Measurements from ENCODE around the gene MAN1C1.

The MAN1C1 gene

DNA sequence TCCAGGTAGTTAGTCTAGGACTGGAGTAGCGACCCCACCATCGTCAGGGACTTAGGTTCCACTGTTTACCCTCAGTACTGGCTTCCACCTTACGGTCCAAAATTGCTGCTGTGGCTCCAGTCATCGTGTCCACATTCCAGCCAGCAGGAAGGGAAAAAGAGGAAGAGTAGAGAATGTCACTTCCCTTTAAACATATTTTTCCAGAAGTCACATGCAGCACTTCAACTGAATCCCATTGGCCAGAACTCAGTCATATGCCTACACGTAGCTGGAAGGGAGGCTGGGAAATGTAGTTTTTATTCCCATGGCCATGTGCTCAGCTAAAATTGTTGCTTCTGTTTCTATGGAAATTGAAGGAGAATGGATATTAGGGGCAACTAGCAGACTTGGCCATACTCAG, 99.3 kb downstream of the MAN1C1 start:
- Histone ChIP-seq H3K79me2 (ENCODE audit: insufficient read depth, low read depth) (no peaks in the 10 kb centered on the region), H3K36me3 (ENCODE audit: insufficient read depth) (no peaks in the 10 kb centered on the region), H3K4me2 (no peak overlapping the region), H3K9ac (no peak overlapping the region), H3K27me3 (ENCODE audit: insufficient read depth, low read depth) (no peaks in the 10 kb centered on the region), H2AFZ (ENCODE audit: low read depth) (no peak overlapping the region), H4K20me1 (ENCODE audit: insufficient read depth) (no peaks in the 10 kb centered on the region; the same call in 1 of the 2 replicates), H3K4me3 (IDR thresholded peaks at IDR 0.05; ENCODE audit: insufficient read depth, low read depth, low read length) (no peak overlapping the region), H3K27ac (no peak overlapping the region), H3K4me1 (ENCODE audit: low read depth, poor library complexity, severe bottlenecking) (peaks cover 7% of the 10 kb centered on the region)
- TF ChIP-seq, protein P1, sequence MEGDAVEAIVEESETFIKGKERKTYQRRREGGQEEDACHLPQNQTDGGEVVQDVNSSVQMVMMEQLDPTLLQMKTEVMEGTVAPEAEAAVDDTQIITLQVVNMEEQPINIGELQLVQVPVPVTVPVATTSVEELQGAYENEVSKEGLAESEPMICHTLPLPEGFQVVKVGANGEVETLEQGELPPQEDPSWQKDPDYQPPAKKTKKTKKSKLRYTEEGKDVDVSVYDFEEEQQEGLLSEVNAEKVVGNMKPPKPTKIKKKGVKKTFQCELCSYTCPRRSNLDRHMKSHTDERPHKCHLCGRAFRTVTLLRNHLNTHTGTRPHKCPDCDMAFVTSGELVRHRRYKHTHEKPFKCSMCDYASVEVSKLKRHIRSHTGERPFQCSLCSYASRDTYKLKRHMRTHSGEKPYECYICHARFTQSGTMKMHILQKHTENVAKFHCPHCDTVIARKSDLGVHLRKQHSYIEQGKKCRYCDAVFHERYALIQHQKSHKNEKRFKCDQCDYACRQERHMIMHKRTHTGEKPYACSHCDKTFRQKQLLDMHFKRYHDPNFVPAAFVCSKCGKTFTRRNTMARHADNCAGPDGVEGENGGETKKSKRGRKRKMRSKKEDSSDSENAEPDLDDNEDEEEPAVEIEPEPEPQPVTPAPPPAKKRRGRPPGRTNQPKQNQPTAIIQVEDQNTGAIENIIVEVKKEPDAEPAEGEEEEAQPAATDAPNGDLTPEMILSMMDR (conservative IDR thresholded peaks at IDR 0.05; ENCODE audit: low read depth, low read length): no peak

DNA sequence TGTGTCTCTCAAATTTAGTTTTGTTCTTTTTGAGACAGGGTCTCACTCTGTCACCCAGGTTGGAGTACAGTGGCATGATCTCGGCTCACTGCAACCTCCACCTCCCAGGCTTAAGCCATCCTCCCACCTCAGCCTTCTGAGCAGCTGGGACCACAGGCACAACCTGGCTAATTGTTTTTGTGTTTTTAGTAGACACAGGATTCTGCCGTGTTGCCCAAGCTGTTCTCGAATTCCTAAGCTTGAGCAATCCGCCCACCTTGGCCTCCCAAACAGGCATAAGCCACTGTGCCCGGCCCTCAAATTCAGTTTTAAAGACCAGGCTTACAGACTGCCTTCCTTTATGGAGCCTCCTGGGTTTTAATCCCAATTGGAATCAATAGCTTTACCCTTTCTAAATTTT, 99.7 kb downstream of the MAN1C1 start:
- Histone ChIP-seq H4K20me1 (ENCODE audit: insufficient read depth) (no peaks in the 10 kb centered on the region; the same call in 1 of the 2 replicates), H3K4me1 (ENCODE audit: low read depth, poor library complexity, severe bottlenecking) (peaks cover 7% of the 10 kb centered on the region), H2AFZ (ENCODE audit: low read depth) (no peak overlapping the region), H3K4me2 (no peak overlapping the region), H3K79me2 (ENCODE audit: insufficient read depth, low read depth) (peaks cover 3% of the 10 kb centered on the region; the same call in 1 of the 2 replicates), H3K4me3 (IDR thresholded peaks at IDR 0.05; ENCODE audit: insufficient read depth, low read depth, low read length) (no peak overlapping the region), H3K9ac (no peak overlapping the region), H3K36me3 (ENCODE audit: insufficient read depth) (no peaks in the 10 kb centered on the region), H3K27ac (no peak overlapping the region), H3K27me3 (ENCODE audit: insufficient read depth, low read depth) (no peaks in the 10 kb centered on the region)
- TF ChIP-seq, protein P1 (conservative IDR thresholded peaks at IDR 0.05; ENCODE audit: low read depth, low read length): no peak

DNA sequence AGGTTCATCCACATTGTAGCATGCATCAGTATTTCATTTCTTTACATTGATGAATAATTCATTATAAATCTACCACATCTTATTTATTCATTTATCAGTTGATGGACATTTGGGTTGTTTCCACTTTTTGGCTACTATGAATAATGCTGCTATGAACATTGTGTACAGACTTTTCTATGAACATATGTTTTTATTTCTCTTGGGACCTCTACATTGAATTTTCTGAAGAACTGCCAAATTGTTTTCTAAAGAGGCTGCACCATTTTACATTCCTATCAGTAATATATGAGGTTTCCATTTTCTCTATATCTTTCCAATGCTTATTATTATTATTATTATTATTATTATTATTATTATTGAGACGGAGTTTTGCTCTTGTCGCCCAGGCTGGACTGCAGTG, 102.1 kb downstream of the MAN1C1 start:
- Histone ChIP-seq H3K27me3 (ENCODE audit: insufficient read depth, low read depth) (no peaks in the 10 kb centered on the region), H3K27ac (no peak overlapping the region), H4K20me1 (ENCODE audit: insufficient read depth) (no peaks in the 10 kb centered on the region; the same call in 1 of the 2 replicates), H2AFZ (ENCODE audit: low read depth) (no peak overlapping the region), H3K4me1 (ENCODE audit: low read depth, poor library complexity, severe bottlenecking) (peaks cover 7% of the 10 kb centered on the region), H3K79me2 (ENCODE audit: insufficient read depth, low read depth) (peaks cover 3% of the 10 kb centered on the region; the same call in 1 of the 2 replicates), H3K36me3 (ENCODE audit: insufficient read depth) (no peaks in the 10 kb centered on the region), H3K4me2 (no peak overlapping the region), H3K9ac (no peak overlapping the region), H3K4me3 (IDR thresholded peaks at IDR 0.05; ENCODE audit: insufficient read depth, low read depth, low read length) (no peak overlapping the region)
- TF ChIP-seq, protein P1 (conservative IDR thresholded peaks at IDR 0.05; ENCODE audit: low read depth, low read length): no peak

DNA sequence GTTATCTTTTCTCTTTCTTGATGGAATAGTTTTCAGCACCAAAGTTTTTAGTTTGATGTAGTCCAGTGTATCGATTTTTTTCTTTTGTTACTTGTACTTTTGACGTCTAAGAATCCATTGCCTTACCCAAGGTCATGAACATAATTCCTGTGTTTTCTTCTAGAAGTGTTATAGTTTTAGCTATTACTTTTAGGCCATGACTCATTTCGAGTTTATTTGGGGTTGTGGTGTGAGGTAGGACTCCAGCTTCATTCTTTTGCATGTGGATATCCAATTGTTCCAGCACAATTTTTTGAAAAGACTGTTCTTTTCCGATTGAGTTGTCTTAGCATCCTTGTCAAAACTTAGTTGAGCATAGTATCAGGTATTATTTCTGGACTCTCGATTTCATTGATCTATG, 104.0 kb downstream of the MAN1C1 start:
- no peak overlapping the region for H3K27ac ChIP-seq
- H2AFZ ChIP-seq (ENCODE audit: low read depth): no peak overlapping the region
- peaks cover 3% of the 10 kb centered on the region; the same call in 1 of the 2 replicates for H3K79me2 ChIP-seq (ENCODE audit: insufficient read depth, low read depth)
- H3K27me3 ChIP-seq (ENCODE audit: insufficient read depth, low read depth): no peaks in the 10 kb centered on the region
- H3K9ac ChIP-seq: no peak overlapping the region
- H3K36me3 ChIP-seq (ENCODE audit: insufficient read depth): no peaks in the 10 kb centered on the region
- no peak overlapping the region for H3K4me2 ChIP-seq
- TF ChIP-seq, protein P1 (conservative IDR thresholded peaks at IDR 0.05; ENCODE audit: low read depth, low read length): no peak
- H3K4me1 ChIP-seq (ENCODE audit: low read depth, poor library complexity, severe bottlenecking): no peaks in the 10 kb centered on the region
- H4K20me1 ChIP-seq (ENCODE audit: insufficient read depth): no peaks in the 10 kb centered on the region; the same call in 1 of the 2 replicates
- H3K4me3 ChIP-seq (IDR thresholded peaks at IDR 0.05; ENCODE audit: insufficient read depth, low read depth, low read length): no peak overlapping the region
